ENCODE results near the gene CDC14B. TPM values are rescaled to one million over a fixed set of nuclear protein-coding genes. Genes with fewer than 3 reads are reported as not detected.

Gene CDC14B
- total and polyA plus RNA-seq, 3 donors from 2014 or later, result 33.1 to 44.0 (median 33.7) TPM

- peaks cover under 1% of the 10 kb centered on the region for H3K4me1 ChIP-seq
- H3K4me3 ChIP-seq, result no peak overlapping the region
- intact Hi-C loops (cut with DNase I; ENCODE audit: low total_unique reads), result loop anchor here (10.0 kb wide), 1 partner anchor 336 kb away; no protein-coding TSS in a partner anchor
- no peaks in the 10 kb centered on the region for H3K9me3 ChIP-seq
- WGBS, 2 donors, result 91 to 99% methylated on average over 7 of the region's 7 CpGs
- H3K27me3 ChIP-seq, result no peaks in the 10 kb centered on the region
- DNase-seq, result no peak
- TF ChIP-seq CTCF (IDR thresholded peaks at IDR 0.05) (no peak), POLR2A (IDR thresholded peaks at IDR 0.05) (no peak)
- H3K27ac ChIP-seq, result no peak overlapping the region
- no peaks in the 10 kb centered on the region for H3K36me3 ChIP-seq (ENCODE audit: low read depth, missing control alignments)
Observed at GRCh38 chr9:96660692-96661248, 41.1 kb upstream of the CDC14B start.

GRCh38 chr9:96655198-96655851, 35.7 kb upstream of the CDC14B start, which contains the start of gene PRXL2C:
TSS of gene PRXL2C (minus strand) at chr9:96655317. CDS start at chr9:96655281, 36 bp downstream.
- H3K27ac ChIP-seq, result peak within 1 kb of the TSS; percentile 95 to 98
- WGBS, 2 donors, result 9 to 11% methylated on average over 15 to 19 of the region's 57 CpGs
- intact Hi-C loops (cut with DNase I; ENCODE audit: low total_unique reads), result no loop called here

GRCh38 chr9:96654450-96655197, 35.0 kb upstream of the CDC14B start:
- Histone ChIP-seq H3K4me3 (peak overlapping the region; percentile 80 to 84), H3K27ac (peak overlapping the region; percentile 95 to 98), H3K36me3 (ENCODE audit: low read depth, missing control alignments) (no peaks in the 10 kb centered on the region), H3K9me3 (no peaks in the 10 kb centered on the region), H3K27me3 (no peaks in the 10 kb centered on the region), H3K4me1 (peaks cover 8% of the 10 kb centered on the region)
- 1% methylated on average over 24 to 53 of the region's 74 CpGs for WGBS, 2 donors
- peak; percentile 89 for DNase-seq
- intact Hi-C loops (cut with DNase I; ENCODE audit: low total_unique reads), result no loop called here
- peak in 1 of 3 experiments; percentile 34 for TF ChIP-seq CTCF (IDR thresholded peaks at IDR 0.05)
- TF ChIP-seq POLR2A (IDR thresholded peaks at IDR 0.05), result no peak

More at GRCh38 chr9:96655198-96655851, 35.7 kb upstream of the CDC14B start, which contains the start of gene PRXL2C:
- no peak for TF ChIP-seq CTCF (IDR thresholded peaks at IDR 0.05)
- TF ChIP-seq POLR2A (IDR thresholded peaks at IDR 0.05), result no peak
- Histone ChIP-seq H3K36me3 (ENCODE audit: low read depth, missing control alignments) (no peaks in the 10 kb centered on the region), H3K4me3 (peak within 1 kb of the TSS; percentile 80 to 84), H3K4me1 (peaks cover 8% of the 10 kb centered on the region), H3K27me3 (no peaks in the 10 kb centered on the region), H3K9me3 (no peaks in the 10 kb centered on the region)
- DNase-seq, result peak; percentile 92

- Histone ChIP-seq H3K27ac (no peak overlapping the region), H3K4me3 (no peak overlapping the region), H3K9me3 (no peaks in the 10 kb centered on the region), H3K27me3 (no peaks in the 10 kb centered on the region), H3K36me3 (ENCODE audit: low read depth, missing control alignments) (no peaks in the 10 kb centered on the region), H3K4me1 (peaks cover 8% of the 10 kb centered on the region)
- TF ChIP-seq CTCF (IDR thresholded peaks at IDR 0.05) (no peak), POLR2A (IDR thresholded peaks at IDR 0.05) (no peak)
- intact Hi-C loops (cut with DNase I; ENCODE audit: low total_unique reads), result no loop called here
- no peak for DNase-seq
Observed at GRCh38 chr9:96651626-96652025, 32.0 kb upstream of the CDC14B start.
